NCI-H1417 treated with DMSO at 0.1 percent for 48 hours (cell line): ENCODE data around the gene RNF207.
"Not testable (repeated sequence)": the region's sequence is repeated elsewhere in the genome, so short reads cannot be mapped to it uniquely, and the experiment has no call there.

Experiments
- DNase-seq: peaks from one replicate; lab custom pipeline; 2025; lab: John Stamatoyannopoulos, UW

RNF207 gene

GRCh38 chr1:6200188-6200809, 5.6 kb upstream of the RNF207 start:
- DNase-seq, result no peak

GRCh38 chr1:6202256-6202655, 3.7 kb upstream of the RNF207 start:
- no peak for DNase-seq

GRCh38 chr1:6206520-6206855, 569 bp downstream of the RNF207 start:
- DNase-seq, result no peak

- DNase-seq, result no peak
Observed at GRCh38 chr1:6207075-6207885, 1.4 kb downstream of the RNF207 start.

- DNase-seq, result no peak
Observed at GRCh38 chr1:6207921-6208320, 2.0 kb downstream of the RNF207 start.

- no peak for DNase-seq
Observed at GRCh38 chr1:6208723-6209660, 3.1 kb downstream of the RNF207 start.

- DNase-seq, result no peak
Observed at GRCh38 chr1:6209661-6210580, 4.0 kb downstream of the RNF207 start.

GRCh38 chr1:6210591-6211355, 4.9 kb downstream of the RNF207 start:
- no peak for DNase-seq

GRCh38 chr1:6211731-6212130, 5.8 kb downstream of the RNF207 start:
- no peak for DNase-seq

- no peak for DNase-seq
Observed at GRCh38 chr1:6212193-6212959, 6.5 kb downstream of the RNF207 start.

GRCh38 chr1:6218375-6219164, 12.7 kb downstream of the RNF207 start:
- no peak for DNase-seq

- DNase-seq, result not testable (repeated sequence)
Observed at GRCh38 chr1:6219641-6220040, 13.7 kb downstream of the RNF207 start.

- DNase-seq, result no peak
Observed at GRCh38 chr1:6220236-6220635, 14.3 kb downstream of the RNF207 start.

GRCh38 chr1:6221210-6221784, 15.4 kb downstream of the RNF207 start:
- no peak for DNase-seq

GRCh38 chr1:6222636-6223035, 16.7 kb downstream of the RNF207 start:
- no peak for DNase-seq

- no peak for DNase-seq
Observed at GRCh38 chr1:6223617-6224016, 17.7 kb downstream of the RNF207 start.

- no peak for DNase-seq
Observed at GRCh38 chr1:6224718-6225117, 18.8 kb downstream of the RNF207 start.

GRCh38 chr1:6225651-6226050, 19.7 kb downstream of the RNF207 start:
- DNase-seq, result no peak

- DNase-seq, result no peak
Observed at GRCh38 chr1:6233376-6233775, 27.5 kb downstream of the RNF207 start.
